AG09309 (cell line): Measurements from ENCODE around the gene ZNF319.

Experiments used
- DNase-seq: peaks from one replicate; pipeline ENCODE4 v3.0.0-alpha.2; 2010; ENCODE audit warnings: low read depth
- H3K4me3 ChIP-seq: 2 replicates; pipeline ENCODE4 v1.5.1; 2011; ENCODE audit warnings: mild to moderate bottlenecking, low read depth, low read length, moderate library complexity; ENCODE audit not compliant: control insufficient read depth
- CTCF ChIP-seq: IDR thresholded peaks from 2 replicates; pipeline ENCODE4 v1.5.1; 2011; ENCODE audit warnings: mild to moderate bottlenecking, low read depth, low read length, inconsistent platforms; ENCODE audit not compliant: insufficient read depth, control insufficient read depth; ENCODE audit errors: missing control alignments

The ZNF319 gene

GRCh38 chr16:57958544-57958943 is 41.9 kb downstream of the ZNF319 start:
- no peak for DNase-seq
- no peak for TF ChIP-seq CTCF
- H3K4me3 ChIP-seq, result no peak overlapping the region

- DNase-seq, result no peak
- no peak for TF ChIP-seq CTCF
- H3K4me3 ChIP-seq, result no peak overlapping the region
Observed at GRCh38 chr16:57957673-57958392, 42.6 kb downstream of the ZNF319 start.

GRCh38 chr16:57956924-57957672 is 43.4 kb downstream of the ZNF319 start:
- no peak for TF ChIP-seq CTCF
- no peak overlapping the region for H3K4me3 ChIP-seq

GRCh38 chr16:57956270-57956808 is 44.1 kb downstream of the ZNF319 start:
- DNase-seq, result no peak
- TF ChIP-seq CTCF, result no peak
- no peak overlapping the region for H3K4me3 ChIP-seq

More at GRCh38 chr16:57956924-57957672, 43.4 kb downstream of the ZNF319 start:
- no peak for DNase-seq

- DNase-seq, result no peak
- H3K4me3 ChIP-seq, result no peak overlapping the region
- TF ChIP-seq CTCF, result no peak
Observed at GRCh38 chr16:57955572-57956188, 44.8 kb downstream of the ZNF319 start.

GRCh38 chr16:57953857-57954256 is 46.6 kb downstream of the ZNF319 start:
- no peak for TF ChIP-seq CTCF
- DNase-seq, result no peak
- H3K4me3 ChIP-seq, result no peak overlapping the region
